Fibroblast of lung (primary cell): ENCODE data around the gene CSF1R. TPM values are rescaled to one million over a fixed set of nuclear protein-coding genes. Genes with fewer than 3 reads are reported as not detected.
A peak's percentile ranks its signal among the peaks of the same experiment; 100 is the strongest.

ENCODE experiments used
- DNase-seq, 2 donors: peaks; one replicate each; pipeline versions ENCODE4 v3.0.0 to v3.0.0-alpha.2; 2010; ENCODE audit warnings: low read depth in 2 of 2
- H2AFZ ChIP-seq: 2 replicates; pipeline ENCODE4 v1.5.1; 2012; ENCODE audit warnings: low read length, control low read depth, inconsistent platforms
- H3K27ac ChIP-seq: 2 replicates; pipeline ENCODE4 v1.5.1; 2011; ENCODE audit warnings: low read length, control low read depth; ENCODE audit not compliant: insufficient read depth
- H3K27me3 ChIP-seq: 2 replicates; pipeline ENCODE4 v1.5.1; 2011; ENCODE audit warnings: mild to moderate bottlenecking, low read length; ENCODE audit not compliant: control insufficient read depth, insufficient read depth
- H3K36me3 ChIP-seq: 2 replicates; pipeline ENCODE4 v1.5.1; 2011; ENCODE audit warnings: low read length; ENCODE audit not compliant: control insufficient read depth, insufficient read depth
- H3K4me1 ChIP-seq: 2 replicates; pipeline ENCODE4 v1.5.1; 2011; ENCODE audit warnings: low read length; ENCODE audit not compliant: control insufficient read depth, insufficient read depth; ENCODE audit errors: extremely low read depth
- H3K4me2 ChIP-seq: 2 replicates; pipeline ENCODE4 v1.5.1; 2011; ENCODE audit warnings: low read length, control low read depth; ENCODE audit not compliant: insufficient read depth; ENCODE audit errors: extremely low read depth
- H3K4me3 ChIP-seq, 4 experiments: fragments of 200-600 bp in 1 of 4; sonication (generic) in 1 of 4; replicated peaks in 1 of 4; 2 replicates each; pipeline ENCODE4 v1.5.1; 2011 to 2016; ENCODE audit warnings: low read length in 4 of 4, low read depth in 3 of 4, mild to moderate bottlenecking in 3 of 4, control low read depth in 2 of 4, inconsistent platforms in 1 of 4, mixed read lengths in 1 of 4; ENCODE audit not compliant: insufficient read depth in 1 of 4; ENCODE audit errors: control extremely low read depth in 1 of 4
- H3K79me2 ChIP-seq: 2 replicates; pipeline ENCODE4 v1.5.1; 2012; ENCODE audit warnings: mild to moderate bottlenecking, low read length, inconsistent platforms; ENCODE audit not compliant: control insufficient read depth, insufficient read depth
- H3K9ac ChIP-seq: 2 replicates; pipeline ENCODE4 v1.5.1; 2011; ENCODE audit warnings: mild to moderate bottlenecking, low read length, control low read depth; ENCODE audit not compliant: insufficient read depth
- H3K9me3 ChIP-seq: 2 replicates; pipeline ENCODE4 v1.5.1; 2012; ENCODE audit warnings: low read depth, low read length; ENCODE audit not compliant: control insufficient read depth, insufficient read depth
- H4K20me1 ChIP-seq: 2 replicates; pipeline ENCODE4 v1.5.1; 2011; ENCODE audit warnings: low read length; ENCODE audit not compliant: control insufficient read depth, insufficient read depth; ENCODE audit errors: extremely low read depth
- CTCF ChIP-seq, 2 donors: IDR thresholded peaks in 1 of 2; conservative IDR thresholded peaks in 1 of 2; 1 replicate in 1 of 2; 2 replicates in 1 of 2; pipeline ENCODE4 v1.5.1; 2011 to 2012; ENCODE audit warnings: low read length in 2 of 2, control low read depth in 1 of 2, inconsistent platforms in 1 of 2, low read depth in 1 of 2, mild to moderate bottlenecking in 1 of 2
- EZH2 ChIP-seq: IDR thresholded peaks from 2 replicates; pipeline ENCODE4 v1.5.1; 2012; ENCODE audit warnings: low read length, control low read depth, mild to moderate bottlenecking; ENCODE audit errors: missing control alignments
- polyA plus RNA-seq, 2 donors: library from polyadenylated mRNA; depleted of rRNA in 1 of 2; stranded (reverse) in 1 of 2; unstranded in 1 of 2; fragments of >200 nt; gene quantifications; 2 replicates each; pipeline ENCODE4 v1.2.1, GENCODE V29; 2011 to 2012; ENCODE audit warnings: missing spikeins in 1 of 2
- total RNA-seq: library from RNA; depleted of rRNA; stranded (reverse); fragments of >200 nt; gene quantifications from 2 replicates; pipeline ENCODE4 v1.2.1, GENCODE V29; 2014

The CSF1R gene
- total and polyA plus RNA-seq, 2 donors (not counting 1 experiment from before 2014, with no cell fraction given): 0.07 TPM; not detected in 1

- H3K4me1 ChIP-seq: peaks cover 30% of the 10 kb centered on the region
- DNase-seq: no peak
- H2AFZ ChIP-seq: no peak overlapping the region
- no peaks in the 10 kb centered on the region for H3K27me3 ChIP-seq
- no peak overlapping the region for H3K4me3 ChIP-seq
- H4K20me1 ChIP-seq: no peaks in the 10 kb centered on the region
- peaks cover 8% of the 10 kb centered on the region for H3K36me3 ChIP-seq
- no peak for TF ChIP-seq CTCF (conservative IDR thresholded peaks at IDR 0.05 in 1 of 2, IDR thresholded peaks at IDR 0.05 in 1 of 2; ENCODE audit: low read depth in 1 of 2, low read length in 2 of 2)
- no peak for TF ChIP-seq EZH2
- H3K79me2 ChIP-seq: no peaks in the 10 kb centered on the region
- no peak overlapping the region for H3K27ac ChIP-seq
- H3K9ac ChIP-seq: no peak overlapping the region
- no peak overlapping the region for H3K4me2 ChIP-seq
- no peaks in the 10 kb centered on the region for H3K9me3 ChIP-seq
Measured at GRCh38 chr5:150109921-150110320, 23.6 kb upstream of the CSF1R start.

GRCh38 chr5:150108711-150109514 lies 22.6 kb upstream of the CSF1R start:
- Histone ChIP-seq H3K4me3 (no peak overlapping the region), H3K9me3 (no peaks in the 10 kb centered on the region), H3K27ac (peak overlapping the region; percentile 23), H3K27me3 (no peaks in the 10 kb centered on the region), H3K4me1 (peaks cover 24% of the 10 kb centered on the region), H3K4me2 (no peak overlapping the region), H3K79me2 (no peaks in the 10 kb centered on the region), H2AFZ (no peak overlapping the region), H3K36me3 (peaks cover under 1% of the 10 kb centered on the region), H3K9ac (no peak overlapping the region), H4K20me1 (no peaks in the 10 kb centered on the region)
- DNase-seq: no peak
- no peak for TF ChIP-seq CTCF (conservative IDR thresholded peaks at IDR 0.05 in 1 of 2, IDR thresholded peaks at IDR 0.05 in 1 of 2; ENCODE audit: low read depth in 1 of 2, low read length in 2 of 2)
- no peak for TF ChIP-seq EZH2

GRCh38 chr5:150107909-150108447 lies 21.6 kb upstream of the CSF1R start:
- H3K9ac ChIP-seq: no peak overlapping the region
- H3K79me2 ChIP-seq: no peaks in the 10 kb centered on the region
- no peaks in the 10 kb centered on the region for H3K36me3 ChIP-seq
- no peaks in the 10 kb centered on the region for H3K9me3 ChIP-seq
- H3K27me3 ChIP-seq: no peaks in the 10 kb centered on the region
- H3K27ac ChIP-seq: peak overlapping the region; percentile 23
- no peak overlapping the region for H3K4me3 ChIP-seq
- no peak overlapping the region for H3K4me2 ChIP-seq
- peak; percentile 28 to 31 for DNase-seq
- no peak overlapping the region for H2AFZ ChIP-seq
- peaks cover 15% of the 10 kb centered on the region for H3K4me1 ChIP-seq
- no peaks in the 10 kb centered on the region for H4K20me1 ChIP-seq
- TF ChIP-seq CTCF (conservative IDR thresholded peaks at IDR 0.05 in 1 of 2, IDR thresholded peaks at IDR 0.05 in 1 of 2; ENCODE audit: low read depth in 1 of 2, low read length in 2 of 2) (no peak), EZH2 (no peak)
